Thyroid gland (tissue), 4 donors: ENCODE data around the gene PSKH1. TPM values are rescaled to one million over a fixed set of nuclear protein-coding genes. Genes with fewer than 3 reads are reported as not detected.
A peak's percentile ranks its signal among the peaks of the same experiment; 100 is the strongest.

Experiments used
- DNase-seq, 2 donors: peaks; one replicate each; pipeline ENCODE4 v3.0.0-alpha.2; 2019
- H3K27ac ChIP-seq, 3 donors: fragments of 200-600 bp; sonication (generic); 1 replicate in 2 of 3; 2 replicates in 1 of 3; pipeline ENCODE4 v1.5.1; 2016 to 2019; ENCODE audit warnings: mild to moderate bottlenecking in 1 of 3, moderate library complexity in 1 of 3
- H3K27me3 ChIP-seq: fragments of 200-600 bp; sonication (generic); one replicate; pipeline ENCODE4 v1.5.1; 2019
- H3K36me3 ChIP-seq, 2 donors: fragments of 200-600 bp; sonication (generic); one replicate each; pipeline ENCODE4 v1.5.1; 2016 to 2019
- H3K4me1 ChIP-seq, 2 donors: fragments of 200-600 bp; sonication (generic); one replicate each; pipeline ENCODE4 v1.5.1; 2017 to 2019
- H3K4me3 ChIP-seq, 3 donors: fragments of 200-600 bp; sonication (generic); replicated peaks in 1 of 3; 1 replicate in 2 of 3; 2 replicates in 1 of 3; pipeline ENCODE4 v1.5.1; 2016; ENCODE audit warnings: mild to moderate bottlenecking in 1 of 3
- H3K9me3 ChIP-seq: fragments of 200-600 bp; sonication (generic); one replicate; pipeline ENCODE4 v1.5.1; 2017
- POLR2A ChIP-seq, 2 donors: fragments of 450-650 bp; IDR thresholded peaks; one replicate each; pipeline ENCODE4 v1.6.1; 2017; ENCODE audit warnings: antibody characterized with exemption in 2 of 2, mild to moderate bottlenecking in 2 of 2, moderate library complexity in 1 of 2
- WGBS, 2 donors: methylation state at CpG; one replicate each; pipeline ENCODE4 v1.1.5; 2017; 5-methylcytosine and 5-hydroxymethylcytosine counted together
- intact Hi-C: fragments of 100-400 bp; cut with DNase I; formaldehyde crosslinking; loops from one replicate; pipeline ENCODE4 v1.15.1; 2023
- total RNA-seq, 4 donors: library from RNA; depleted of rRNA; stranded (reverse); fragments of >200 nt; gene quantifications; one replicate each; pipeline ENCODE4 v1.2.3, GENCODE V29; 2016
- TF ChIP-seq, protein P1 (sequence below), 6 experiments: fragments of 200-600 bp in 3 of 6; fragments of 450-650 bp in 3 of 6; sonication (generic) in 3 of 6; IDR thresholded peaks; one replicate each; pipeline ENCODE4 v1.5.1; 2016 to 2019; ENCODE audit warnings: antibody characterized with exemption in 6 of 6, mild to moderate bottlenecking in 2 of 6, inconsistent platforms in 1 of 6, moderate library complexity in 1 of 6

PSKH1 gene
- total RNA-seq, 4 donors from 2014 or later: 20.3 to 35.7 (median 28.8) TPM

DNA sequence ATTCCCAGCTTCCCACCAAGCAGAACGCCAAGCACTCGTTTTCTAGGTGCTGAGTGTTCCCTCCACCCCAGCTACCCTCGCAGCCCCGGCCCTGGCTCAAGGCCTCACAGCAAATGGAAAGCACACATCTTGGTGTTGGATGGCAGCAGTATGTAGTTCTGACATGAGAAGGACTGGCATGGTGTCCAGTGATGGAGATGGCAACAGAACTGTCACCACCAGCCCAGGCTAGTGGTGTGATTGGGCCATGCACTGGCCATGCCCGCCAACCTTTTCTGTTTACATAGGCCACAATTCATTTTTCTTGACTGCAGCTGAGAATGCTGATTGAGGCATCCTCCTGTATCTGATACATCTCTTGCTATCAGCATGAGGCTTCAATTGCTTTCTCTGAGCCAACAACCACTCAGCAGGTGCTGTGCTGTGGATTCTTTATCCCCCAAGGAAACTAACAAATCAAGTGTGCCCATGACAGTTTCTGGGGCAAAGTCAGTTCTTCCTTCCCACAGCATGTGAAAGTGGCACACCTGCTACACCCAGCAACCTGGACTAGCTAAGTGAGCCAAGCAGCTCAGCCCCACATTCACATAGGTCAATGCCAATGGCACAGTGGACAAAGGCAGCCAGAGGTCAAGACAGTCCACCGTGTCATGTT is 71.5 kb downstream of the PSKH1 start:
- H3K4me1 ChIP-seq: peaks cover 47 to 76% of the 10 kb centered on the region in 2 donors
- WGBS, 2 donors: 90 to 93% methylated on average over 6 of the region's 6 CpGs
- no peak for TF ChIP-seq POLR2A (IDR thresholded peaks at IDR 0.05)
- TF ChIP-seq, protein P1, sequence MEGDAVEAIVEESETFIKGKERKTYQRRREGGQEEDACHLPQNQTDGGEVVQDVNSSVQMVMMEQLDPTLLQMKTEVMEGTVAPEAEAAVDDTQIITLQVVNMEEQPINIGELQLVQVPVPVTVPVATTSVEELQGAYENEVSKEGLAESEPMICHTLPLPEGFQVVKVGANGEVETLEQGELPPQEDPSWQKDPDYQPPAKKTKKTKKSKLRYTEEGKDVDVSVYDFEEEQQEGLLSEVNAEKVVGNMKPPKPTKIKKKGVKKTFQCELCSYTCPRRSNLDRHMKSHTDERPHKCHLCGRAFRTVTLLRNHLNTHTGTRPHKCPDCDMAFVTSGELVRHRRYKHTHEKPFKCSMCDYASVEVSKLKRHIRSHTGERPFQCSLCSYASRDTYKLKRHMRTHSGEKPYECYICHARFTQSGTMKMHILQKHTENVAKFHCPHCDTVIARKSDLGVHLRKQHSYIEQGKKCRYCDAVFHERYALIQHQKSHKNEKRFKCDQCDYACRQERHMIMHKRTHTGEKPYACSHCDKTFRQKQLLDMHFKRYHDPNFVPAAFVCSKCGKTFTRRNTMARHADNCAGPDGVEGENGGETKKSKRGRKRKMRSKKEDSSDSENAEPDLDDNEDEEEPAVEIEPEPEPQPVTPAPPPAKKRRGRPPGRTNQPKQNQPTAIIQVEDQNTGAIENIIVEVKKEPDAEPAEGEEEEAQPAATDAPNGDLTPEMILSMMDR (IDR thresholded peaks at IDR 0.05): no peak
- no peaks in the 10 kb centered on the region for H3K9me3 ChIP-seq
- H3K36me3 ChIP-seq: peaks cover 14 to 18% of the 10 kb centered on the region in 2 donors
- intact Hi-C loops: no loop called here
- no peaks in the 10 kb centered on the region for H3K27me3 ChIP-seq
- no peak overlapping the region for H3K4me3 ChIP-seq
- no peak for DNase-seq
- H3K27ac ChIP-seq: no peak overlapping the region

DNA sequence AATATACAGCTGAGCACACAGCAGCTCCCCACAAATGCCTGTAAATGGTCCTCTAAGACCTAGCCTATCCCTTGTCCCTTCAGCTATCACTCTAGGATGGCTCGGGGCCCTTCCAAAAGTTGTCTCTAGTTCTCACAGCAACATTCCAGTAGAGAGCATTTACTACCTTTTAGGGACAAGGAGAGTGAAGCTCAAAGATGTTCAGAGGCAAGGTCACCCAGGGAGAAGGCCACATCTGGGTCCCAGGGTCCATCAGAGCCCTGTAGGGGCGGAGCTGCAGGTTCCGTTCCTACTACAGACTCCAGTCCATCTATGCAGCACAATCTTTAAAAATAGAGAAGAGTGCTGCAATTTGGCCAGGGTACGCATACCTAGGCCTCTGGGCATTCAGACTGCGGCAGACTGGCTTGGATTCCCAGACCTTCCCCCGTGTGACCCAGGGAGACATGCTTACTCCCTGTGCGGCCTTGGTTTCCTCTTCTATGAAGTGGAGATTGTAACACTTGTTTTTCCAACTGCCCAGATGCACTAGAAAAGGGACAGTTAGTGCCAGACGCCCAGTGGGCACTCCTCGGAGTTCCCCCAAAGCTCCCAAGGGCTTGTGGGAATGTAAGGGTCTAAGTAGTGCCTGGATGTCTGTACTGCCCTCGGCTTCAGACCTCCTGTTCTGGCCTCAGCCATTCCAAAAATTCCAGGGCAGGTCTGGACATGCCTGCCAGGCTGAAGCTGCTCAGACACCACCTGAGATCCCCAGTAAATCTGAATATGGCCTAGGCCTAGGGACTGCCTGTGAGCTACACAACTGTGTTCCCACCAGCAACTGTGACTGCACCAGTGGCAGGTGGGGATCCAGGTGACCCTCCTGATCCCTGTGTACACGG is 72.9 kb downstream of the PSKH1 start:
- H3K27me3 ChIP-seq: no peaks in the 10 kb centered on the region
- H3K4me1 ChIP-seq: peaks cover 43 to 64% of the 10 kb centered on the region in 2 donors
- H3K36me3 ChIP-seq: peaks cover 14 to 15% of the 10 kb centered on the region in 2 donors
- DNase-seq: no peak
- intact Hi-C loops: no loop called here
- TF ChIP-seq, protein P1 (IDR thresholded peaks at IDR 0.05): no peak
- no peak for TF ChIP-seq POLR2A (IDR thresholded peaks at IDR 0.05)
- H3K27ac ChIP-seq: peak overlapping the region; percentile 60 to 93 (median 92)
- WGBS, 2 donors: 77 to 82% methylated on average over 9 to 11 of the region's 11 CpGs
- H3K9me3 ChIP-seq: no peaks in the 10 kb centered on the region
- H3K4me3 ChIP-seq: peak overlapping the region in 1 of 3 donors; percentile 94

DNA sequence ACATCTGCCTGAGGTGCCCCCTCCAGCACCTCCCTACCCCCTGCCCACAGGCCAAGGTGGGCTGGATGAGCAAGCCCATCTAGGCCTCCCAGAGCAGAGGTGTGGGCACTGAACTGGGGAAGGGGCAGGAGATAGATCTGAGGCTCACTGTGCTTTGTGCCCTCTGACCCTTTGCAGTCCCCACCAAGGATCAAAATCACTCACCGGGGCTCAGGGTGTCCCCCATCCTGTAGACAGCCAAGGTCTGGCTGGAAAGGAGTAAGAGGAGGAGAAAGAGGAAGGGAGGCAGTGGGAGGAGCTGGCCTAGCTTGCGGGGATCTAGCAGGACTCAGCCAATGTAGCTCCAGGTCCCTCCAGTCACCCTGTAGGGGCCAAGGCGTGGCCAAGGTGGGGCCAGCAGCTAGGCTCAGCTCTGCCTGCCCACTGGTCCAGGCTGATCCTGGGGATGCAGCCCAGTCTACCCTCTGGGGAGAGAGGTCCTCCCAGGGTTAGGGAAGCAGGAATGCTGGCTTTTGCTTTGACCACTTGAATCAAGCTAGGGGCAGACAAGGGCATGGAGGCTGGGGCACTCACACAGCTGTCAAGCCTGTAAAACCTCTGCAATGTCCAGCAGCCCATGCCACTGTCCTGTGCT is 73.6 kb downstream of the PSKH1 start:
- peak overlapping the region; percentile 60 to 93 (median 92) for H3K27ac ChIP-seq
- WGBS, 2 donors: 61 to 70% methylated on average over 3 of the region's 3 CpGs
- peaks cover 39 to 56% of the 10 kb centered on the region in 2 donors for H3K4me1 ChIP-seq
- intact Hi-C loops: no loop called here
- H3K27me3 ChIP-seq: no peaks in the 10 kb centered on the region
- DNase-seq: peak; percentile 21 to 33
- no peaks in the 10 kb centered on the region for H3K9me3 ChIP-seq
- peaks cover 8 to 14% of the 10 kb centered on the region in 2 donors for H3K36me3 ChIP-seq
- H3K4me3 ChIP-seq: peak overlapping the region in 1 of 3 donors; percentile 94
- no peak for TF ChIP-seq POLR2A (IDR thresholded peaks at IDR 0.05)
- TF ChIP-seq, protein P1 (IDR thresholded peaks at IDR 0.05): no peak

DNA sequence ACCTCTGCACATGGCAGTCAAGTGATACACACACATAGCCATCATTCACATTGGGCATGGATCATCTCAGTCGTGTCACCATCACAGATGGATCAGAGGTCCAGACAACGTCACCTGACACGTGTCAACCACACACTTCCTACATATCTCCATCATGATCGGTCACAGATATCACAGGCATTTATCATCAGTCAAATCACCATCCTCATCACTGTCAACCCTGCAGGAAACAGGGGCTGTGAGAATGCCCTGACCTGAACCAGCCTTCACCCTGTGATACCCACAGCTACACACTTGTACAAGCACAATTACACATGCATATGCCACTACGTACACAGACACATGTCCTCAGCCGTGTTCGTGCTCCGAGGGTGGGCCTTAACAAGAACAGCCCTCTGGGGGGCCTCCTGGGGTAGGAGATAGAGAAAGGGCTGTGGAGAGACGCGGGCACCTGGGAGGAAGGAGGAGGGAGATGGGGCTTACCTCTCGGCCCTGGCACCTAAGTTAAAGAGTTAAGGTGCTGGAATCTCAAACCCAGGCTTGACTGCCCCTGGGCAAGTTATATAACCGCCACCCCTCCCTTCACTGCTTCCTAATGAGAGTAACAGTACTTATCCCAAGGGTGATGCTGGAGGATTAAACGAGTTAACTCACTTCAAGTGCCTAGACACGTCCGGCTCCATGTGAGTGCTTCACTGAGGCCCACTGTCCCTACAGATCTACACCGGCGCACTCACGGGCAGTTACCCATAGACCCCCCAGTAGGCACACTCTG is 74.3 kb downstream of the PSKH1 start:
- intact Hi-C loops: no loop called here
- H3K9me3 ChIP-seq: no peaks in the 10 kb centered on the region
- peak overlapping the region; percentile 92 to 93 (median 93) for H3K27ac ChIP-seq
- peak overlapping the region; percentile 77 to 94 (median 81) for H3K4me3 ChIP-seq
- DNase-seq: peak; percentile 44 to 47
- peaks cover 32 to 49% of the 10 kb centered on the region in 2 donors for H3K4me1 ChIP-seq
- TF ChIP-seq, protein P1 (IDR thresholded peaks at IDR 0.05): no peak
- no peak for TF ChIP-seq POLR2A (IDR thresholded peaks at IDR 0.05)
- H3K27me3 ChIP-seq: no peaks in the 10 kb centered on the region
- 12 to 22% methylated on average over 14 to 17 of the region's 18 CpGs for WGBS, 2 donors
- H3K36me3 ChIP-seq: peaks cover under 1 to 9% of the 10 kb centered on the region in 2 donors
